ENCODE results near the gene ERG.

GRCh38 chr21:38352536-38353219, 145.6 kb downstream of the ERG start:
- no peak for TF ChIP-seq CEBPB (IDR thresholded peaks at IDR 0.05; ENCODE audit: low read depth, low read length)
- TF ChIP-seq CTCF (IDR thresholded peaks at IDR 0.05; ENCODE audit: control extremely low read depth in 1 of 3, insufficient read depth in 1 of 3, low read depth in 1 of 3, low read length in 3 of 3) = peak; percentile 60 to 84 (median 79)
- TF ChIP-seq CREB1 (IDR thresholded peaks at IDR 0.05) = no peak
- TF ChIP-seq SP1 (IDR thresholded peaks at IDR 0.05; ENCODE audit: low read depth, low read length) = no peak
- TF ChIP-seq EZH2 (IDR thresholded peaks at IDR 0.05; ENCODE audit: low read depth, low read length, severe bottlenecking) = no peak
- no peak for TF ChIP-seq SAP30 (IDR thresholded peaks at IDR 0.05; ENCODE audit: insufficient read depth, insufficient replicate concordance, low read length)
- no peak for TF ChIP-seq SUZ12 (IDR thresholded peaks at IDR 0.05; ENCODE audit: low read length)

Data from H1 (cell line).